Gastroesophageal sphincter (tissue), 3 donors: Measurements from ENCODE around the gene CLIC6.

Experiments
- CTCF ChIP-seq, 4 experiments: fragments of 200-600 bp in 2 of 4; fragments of 450-650 bp in 2 of 4; sonication (generic) in 1 of 4; IDR thresholded peaks; one replicate each; pipeline ENCODE4 v1.5.1; 2017 to 2019; ENCODE audit warnings: antibody characterized with exemption in 4 of 4, mild to moderate bottlenecking in 2 of 4, moderate library complexity in 2 of 4
- EP300 ChIP-seq: sonication (generic); formaldehyde crosslinking; IDR thresholded peaks from one replicate; pipeline ENCODE4 v1.6.1; 2017; ENCODE audit warnings: antibody characterized with exemption, mild to moderate bottlenecking
- POLR2A ChIP-seq, 2 donors: fragments of 450-650 bp; IDR thresholded peaks; one replicate each; pipeline ENCODE4 v1.6.1; 2017; ENCODE audit warnings: antibody characterized with exemption in 2 of 2, mild to moderate bottlenecking in 2 of 2, moderate library complexity in 1 of 2
- POLR2AphosphoS5 ChIP-seq: sonication (generic); formaldehyde crosslinking; IDR thresholded peaks from one replicate; pipeline ENCODE4 v1.6.1; 2017; ENCODE audit warnings: antibody characterized with exemption

DNA sequence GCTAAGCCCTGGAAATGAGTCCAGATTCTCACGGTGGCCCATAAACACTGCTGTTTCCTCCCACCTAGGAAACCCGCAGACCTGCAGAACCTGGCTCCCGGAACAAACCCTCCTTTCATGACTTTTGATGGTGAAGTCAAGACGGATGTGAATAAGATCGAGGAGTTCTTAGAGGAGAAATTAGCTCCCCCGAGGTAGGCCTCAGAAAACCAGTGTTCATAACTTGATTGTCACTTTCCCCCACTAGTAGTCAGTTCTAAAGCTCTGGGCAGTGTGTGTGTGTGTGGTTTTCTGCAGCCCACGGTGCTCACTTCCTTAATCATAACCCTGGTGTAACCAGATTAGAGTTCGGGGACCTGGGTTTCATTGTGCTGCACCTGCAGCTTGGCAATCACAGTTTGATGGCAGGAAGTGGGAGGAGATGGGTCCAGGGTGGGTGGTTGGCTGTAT is 39.1 kb downstream of the CLIC6 start:
- no peak for TF ChIP-seq POLR2A (IDR thresholded peaks at IDR 0.05)
- no peak for TF ChIP-seq CTCF (IDR thresholded peaks at IDR 0.05)
- no peak for TF ChIP-seq POLR2AphosphoS5
- no peak for TF ChIP-seq EP300
